Activated T-helper 2 cell treated with anti-CD3 and anti-CD28 coated beads, Interferon-gamma antibody, Interleukin-2, Interleukin-4, amounts not matched to agents 10 μg/mL and 5 μg/mL and 100 μg/mL, durations not matched to agents 14 hours and 24 hours and 36 hours (primary cell): ENCODE measurements around the gene RNF186. TPM values are rescaled to one million over a fixed set of nuclear protein-coding genes. Genes with fewer than 3 reads are reported as not detected.

ENCODE experiments used
- DNase-seq: peaks from one replicate; pipeline ENCODE4 v3.0.0; 2021; ENCODE audit warnings: low spot score
- H3K27ac Mint-ChIP-seq: one replicate; pipeline ENCODE4 v1.8.0; 2021; ENCODE audit warnings: mixed read lengths
- H3K27me3 Mint-ChIP-seq: one replicate; pipeline ENCODE4 v1.8.0; 2021; ENCODE audit warnings: low read depth, mixed read lengths
- H3K36me3 Mint-ChIP-seq: one replicate; pipeline ENCODE4 v1.8.0; 2021; ENCODE audit warnings: low read depth, mixed read lengths
- H3K4me1 Mint-ChIP-seq: one replicate; pipeline ENCODE4 v1.8.0; 2021; ENCODE audit warnings: low read depth, mixed read lengths
- H3K4me3 Mint-ChIP-seq: one replicate; pipeline ENCODE4 v1.8.0; 2021; ENCODE audit warnings: low read depth, mild to moderate bottlenecking, moderate library complexity, mixed read lengths
- H3K9me3 Mint-ChIP-seq: one replicate; pipeline ENCODE4 v1.8.0; 2021; ENCODE audit warnings: mixed read lengths
- intact Hi-C: fragments of 100-400 bp; cut with micrococcal nuclease; formaldehyde crosslinking; loops from one replicate; pipeline ENCODE4 v1.15.1; 2023
- total RNA-seq: library from RNA; stranded (reverse); gene quantifications from 2 replicates; pipeline ENCODE4 v1.2.3, GENCODE V29; 2022

The RNF186 gene
- total RNA-seq, 1 donor from 2014 or later, result not detected

DNA sequence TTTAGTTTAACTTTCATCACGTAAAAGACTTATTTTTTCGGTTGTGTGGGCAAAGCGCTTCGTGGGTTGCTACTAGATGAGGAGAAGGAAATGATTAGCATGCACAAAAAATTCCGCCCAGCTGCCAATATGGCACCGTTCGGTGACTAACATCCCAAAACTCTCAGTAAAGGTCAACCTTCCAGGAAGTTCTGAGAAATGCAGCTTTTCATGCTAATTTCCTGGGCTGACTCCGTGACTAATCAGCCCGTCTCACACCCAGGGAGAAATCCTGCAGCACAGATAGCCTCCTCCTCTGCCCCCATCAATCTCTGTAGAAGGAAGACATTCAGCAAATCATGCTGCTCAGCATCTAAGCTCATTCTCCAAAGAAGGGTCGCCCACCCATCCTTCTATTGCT, 49.5 kb downstream of the RNF186 start:
- Mint-ChIP-seq H3K36me3 (no peaks in the 10 kb centered on the region), H3K4me3 (no peak overlapping the region), H3K27me3 (no peaks in the 10 kb centered on the region), H3K9me3 (no peaks in the 10 kb centered on the region), H3K4me1 (peaks cover 17% of the 10 kb centered on the region), H3K27ac (peak overlapping the region; percentile 34)
- no peak for DNase-seq
- intact Hi-C loops, result loop anchor here (2.0 kb wide), 1 partner anchor 51 kb away; no protein-coding TSS in a partner anchor

DNA sequence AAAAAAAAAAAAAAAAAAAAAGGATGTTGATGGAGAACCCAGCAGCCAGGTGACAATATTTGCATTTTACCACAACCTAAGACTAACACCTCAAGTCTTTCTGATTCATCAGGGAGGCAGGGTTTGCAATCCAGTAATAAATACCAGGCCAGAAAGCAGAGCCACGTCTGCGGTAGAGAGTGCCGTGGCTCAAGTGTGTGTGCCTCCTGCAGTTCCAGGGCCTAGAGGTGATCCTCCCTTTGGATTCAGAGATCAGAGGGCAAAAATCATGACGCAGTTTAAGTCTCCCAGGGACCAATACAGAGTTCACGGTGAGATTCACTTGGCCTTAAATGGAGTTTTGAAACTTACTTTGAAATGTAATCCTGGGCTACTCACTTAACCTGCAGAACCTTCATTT, 50.2 kb downstream of the RNF186 start:
- intact Hi-C loops, result loop anchor here (2.0 kb wide), 1 partner anchor 50 kb away; no protein-coding TSS in a partner anchor
- DNase-seq, result no peak
- no peak overlapping the region for H3K4me3 Mint-ChIP-seq

More for the DNA sequence above, 50.2 kb downstream of the RNF186 start:
- Mint-ChIP-seq H3K36me3 (no peaks in the 10 kb centered on the region), H3K4me1 (peaks cover 17% of the 10 kb centered on the region), H3K27ac (peak overlapping the region; percentile 34), H3K9me3 (no peaks in the 10 kb centered on the region), H3K27me3 (no peaks in the 10 kb centered on the region)

Other genes with a start within 250 kb of the RNF186 start
- 51.6 and 55.7 TPM in 2 replicates for gene NBL1, start 171.0 kb downstream of the RNF186 start, total RNA-seq
- gene HTR6, start 150.4 kb downstream of the RNF186 start, total RNA-seq, result not detected in 2 replicates
- 12.9 and 16.1 TPM in 2 replicates for gene TMCO4, start 15.4 kb downstream of the RNF186 start, total RNA-seq
- 10.0 and 12.6 TPM in 2 replicates for gene OTUD3, start 67.1 kb upstream of the RNF186 start, total RNA-seq
- not detected in 2 replicates for gene PLA2G2E, start 108.3 kb upstream of the RNF186 start, total RNA-seq
- not detected in 2 replicates for gene PLA2G2A, start 164.3 kb upstream of the RNF186 start, total RNA-seq